Muscle layer of colon (tissue), 2 donors: Measurements from ENCODE around the gene EIF4G1.

Experiments
- H3K27ac ChIP-seq: one replicate; pipeline ENCODE4 v1.7.0; 2013; ENCODE audit warnings: low read depth, mild to moderate bottlenecking, low read length, moderate library complexity
- H3K27me3 ChIP-seq, 2 donors: one replicate each; pipeline ENCODE4 v1.7.0; 2013; ENCODE audit warnings: low read length in 2 of 2, mild to moderate bottlenecking in 2 of 2; ENCODE audit not compliant: insufficient read depth in 2 of 2, control insufficient read depth in 1 of 2
- H3K36me3 ChIP-seq: one replicate; pipeline ENCODE4 v1.7.0; 2013; ENCODE audit warnings: mild to moderate bottlenecking, low read length; ENCODE audit not compliant: insufficient read depth
- H3K4me1 ChIP-seq: one replicate; pipeline ENCODE4 v1.7.0; 2013; ENCODE audit warnings: mild to moderate bottlenecking, low read length; ENCODE audit not compliant: insufficient read depth
- H3K4me3 ChIP-seq, 2 donors: one replicate each; pipeline ENCODE4 v1.7.0; 2013; ENCODE audit warnings: low read length in 2 of 2, low read depth in 1 of 2, mild to moderate bottlenecking in 1 of 2, moderate library complexity in 1 of 2
- H3K9ac ChIP-seq: one replicate; pipeline ENCODE4 v1.7.0; 2013; ENCODE audit warnings: low read length
- H3K9me3 ChIP-seq: one replicate; pipeline ENCODE4 v1.7.0; 2013; ENCODE audit warnings: mild to moderate bottlenecking, low read length
- donor health status: abdominal sarcoma.
- donor health status: Adenocarcinoma of cecum.

EIF4G1 gene

DNA sequence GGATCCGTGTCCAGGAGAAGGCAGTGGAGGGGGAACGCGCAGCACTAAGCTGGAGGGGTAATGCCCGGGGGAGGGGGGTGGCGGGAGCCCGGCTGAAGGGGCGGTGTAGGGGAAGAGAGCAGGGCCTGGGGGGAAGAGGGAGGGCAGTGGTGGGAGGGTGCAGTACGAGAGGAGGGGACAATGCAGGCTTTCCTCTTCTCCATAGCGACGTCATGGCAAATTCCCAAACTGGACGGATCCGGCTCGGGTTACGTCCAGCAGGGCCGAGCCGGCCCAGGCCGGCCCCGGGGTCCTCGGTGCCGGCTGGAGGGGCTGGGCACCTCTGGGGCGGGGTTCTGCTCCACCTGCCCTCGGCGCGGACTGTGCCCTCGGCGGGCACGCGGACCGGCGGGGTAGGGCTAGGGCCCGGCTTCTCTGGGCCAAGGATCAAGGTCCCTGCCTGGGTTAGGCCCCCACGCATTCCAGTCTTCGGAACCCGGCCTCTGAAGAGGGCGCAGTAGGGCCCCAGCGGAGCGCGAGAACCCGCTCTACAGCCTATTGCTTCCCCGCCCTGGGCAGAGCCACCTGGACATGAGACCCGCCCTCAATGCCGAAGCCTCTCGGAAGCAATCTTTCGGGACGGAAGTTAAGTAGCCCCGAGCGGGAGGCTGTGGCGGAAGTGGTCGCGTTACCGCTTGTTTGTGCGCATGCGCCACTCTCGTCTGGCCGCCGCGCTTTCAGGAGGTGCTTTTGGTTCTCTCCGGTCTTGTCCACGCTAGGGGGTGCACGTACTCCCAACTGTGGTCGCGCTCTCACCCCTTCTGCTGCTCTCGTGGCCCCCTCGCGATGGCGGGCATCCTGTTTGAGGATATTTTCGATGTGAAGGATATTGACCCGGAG, 48.5 kb downstream of the EIF4G1 start:
- Histone ChIP-seq H3K36me3 (peaks cover 12% of the 10 kb centered on the region), H3K4me1 (peaks cover 23% of the 10 kb centered on the region), H3K9me3 (no peaks in the 10 kb centered on the region), H3K27ac (peak overlapping the region; percentile 99), H3K4me3 (peak overlapping the region; percentile 60 to 79), H3K27me3 (no peaks in the 10 kb centered on the region), H3K9ac (peak overlapping the region; percentile 68)

DNA sequence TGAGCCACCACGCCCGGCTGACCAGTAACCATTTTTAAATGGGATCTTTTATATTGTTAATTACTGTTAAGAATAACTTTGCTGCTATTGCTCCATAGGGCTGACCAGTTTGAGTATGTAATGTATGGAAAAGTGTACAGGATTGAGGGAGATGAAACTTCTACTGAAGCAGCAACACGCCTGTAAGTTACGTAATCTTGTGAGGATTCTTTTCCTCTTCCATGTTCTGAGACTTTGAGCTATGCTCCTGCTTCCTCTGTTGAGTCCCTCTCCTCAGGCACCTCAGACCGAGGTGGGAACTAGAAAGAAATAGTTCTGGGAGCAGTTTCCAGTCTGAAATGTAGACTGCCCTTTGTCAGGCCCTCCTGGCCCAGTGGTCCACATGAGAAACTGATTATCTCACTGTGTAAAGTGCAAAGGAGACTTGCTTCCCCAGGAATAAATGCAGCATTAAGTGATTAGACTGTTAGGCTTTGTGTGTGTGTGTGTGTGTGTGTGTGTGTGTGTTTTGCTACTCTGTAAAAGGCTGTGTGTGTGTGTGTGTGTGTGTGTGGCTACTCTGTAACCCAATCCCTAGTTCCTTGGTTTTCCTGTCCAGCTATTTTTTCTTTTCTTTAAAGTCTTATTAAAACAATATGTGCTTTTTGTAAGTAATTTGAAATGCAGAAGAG, 52.3 kb downstream of the EIF4G1 start:
- Histone ChIP-seq H3K4me3 (no peak overlapping the region), H3K4me1 (peaks cover 10% of the 10 kb centered on the region), H3K27ac (no peak overlapping the region), H3K9ac (no peak overlapping the region), H3K9me3 (no peaks in the 10 kb centered on the region), H3K36me3 (peaks cover 26% of the 10 kb centered on the region), H3K27me3 (no peaks in the 10 kb centered on the region)

DNA sequence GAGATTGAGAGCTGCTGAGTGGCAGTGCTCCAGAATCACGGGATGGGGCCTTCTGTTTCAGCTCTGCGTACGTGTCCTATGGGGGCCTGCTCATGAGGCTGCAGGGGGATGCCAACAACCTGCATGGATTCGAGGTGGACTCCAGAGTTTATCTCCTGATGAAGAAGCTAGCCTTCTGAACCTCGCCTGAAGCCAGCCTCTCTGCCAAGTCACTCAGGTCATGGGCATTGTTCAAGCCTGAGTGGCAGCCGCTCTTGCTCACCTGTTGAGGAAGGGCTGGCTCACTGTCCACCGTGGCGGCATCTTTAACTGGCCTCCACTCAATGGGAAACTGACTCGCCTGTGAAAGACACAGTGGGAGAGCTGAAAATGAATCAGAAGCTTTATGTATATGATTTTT, 53.7 kb downstream of the EIF4G1 start:
- H3K4me1 ChIP-seq: peaks cover 10% of the 10 kb centered on the region
- H3K9me3 ChIP-seq: no peaks in the 10 kb centered on the region
- peaks cover 26% of the 10 kb centered on the region for H3K36me3 ChIP-seq
- no peak overlapping the region for H3K4me3 ChIP-seq
- H3K27me3 ChIP-seq: no peaks in the 10 kb centered on the region
- H3K27ac ChIP-seq: no peak overlapping the region
- H3K9ac ChIP-seq: no peak overlapping the region

DNA sequence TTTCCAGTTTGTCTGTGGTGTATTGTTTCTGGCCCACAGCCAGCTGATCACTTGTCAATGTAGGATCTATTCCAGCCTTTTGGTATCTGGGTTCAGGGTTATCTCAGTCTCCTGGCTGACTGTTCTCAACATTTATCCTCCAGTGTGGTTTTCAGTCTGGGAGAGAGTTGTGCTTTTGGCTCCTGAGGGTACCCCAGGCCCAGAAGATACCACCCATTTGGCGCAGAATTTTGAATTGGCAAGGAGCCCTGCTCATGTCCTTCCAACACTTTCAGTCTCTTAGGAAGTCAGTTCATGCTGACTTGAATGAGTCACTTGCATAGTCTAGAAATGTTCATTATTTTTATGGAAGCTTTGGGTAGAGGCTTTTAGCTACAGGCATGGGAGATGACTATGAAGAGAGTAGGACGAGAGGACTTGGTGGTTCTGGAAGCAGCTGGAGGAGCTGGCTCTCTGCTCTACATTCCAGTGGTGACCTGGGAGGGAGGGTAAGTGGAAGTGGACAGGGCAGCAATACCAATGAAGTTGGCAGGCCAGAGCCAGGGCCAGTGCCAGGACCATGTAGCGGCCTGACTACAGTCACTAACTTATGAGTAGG, 54.3 kb downstream of the EIF4G1 start:
- H3K36me3 ChIP-seq: peaks cover 26% of the 10 kb centered on the region
- peaks cover 9% of the 10 kb centered on the region for H3K4me1 ChIP-seq
- no peak overlapping the region for H3K4me3 ChIP-seq
- H3K27ac ChIP-seq: no peak overlapping the region
- no peak overlapping the region for H3K9ac ChIP-seq
- no peaks in the 10 kb centered on the region for H3K27me3 ChIP-seq
- no peaks in the 10 kb centered on the region for H3K9me3 ChIP-seq

DNA sequence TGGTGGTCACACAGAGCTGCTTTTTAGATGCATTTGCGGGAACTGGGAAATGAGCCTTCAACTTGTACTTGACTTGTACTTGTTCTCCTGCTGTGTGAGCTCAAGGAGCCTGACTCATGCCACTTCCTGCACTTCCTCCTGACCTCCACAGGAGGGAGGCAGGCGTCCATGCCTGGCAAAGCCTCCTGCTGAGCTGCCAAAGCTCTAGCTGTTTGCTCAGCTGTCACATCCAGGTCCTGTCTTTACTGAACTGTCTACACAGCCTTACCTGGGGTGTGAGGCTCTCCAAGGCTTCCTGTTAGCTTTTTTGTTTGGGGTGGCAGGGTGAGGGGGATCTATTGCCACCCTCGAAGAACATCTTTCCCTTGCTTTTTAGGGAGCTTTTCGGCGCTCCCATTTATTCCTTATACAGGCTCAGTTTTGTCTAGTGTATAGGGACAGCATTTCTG, 57.2 kb downstream of the EIF4G1 start:
- no peak overlapping the region for H3K9ac ChIP-seq
- H3K27ac ChIP-seq: no peak overlapping the region
- H3K4me3 ChIP-seq: no peak overlapping the region

DNA sequence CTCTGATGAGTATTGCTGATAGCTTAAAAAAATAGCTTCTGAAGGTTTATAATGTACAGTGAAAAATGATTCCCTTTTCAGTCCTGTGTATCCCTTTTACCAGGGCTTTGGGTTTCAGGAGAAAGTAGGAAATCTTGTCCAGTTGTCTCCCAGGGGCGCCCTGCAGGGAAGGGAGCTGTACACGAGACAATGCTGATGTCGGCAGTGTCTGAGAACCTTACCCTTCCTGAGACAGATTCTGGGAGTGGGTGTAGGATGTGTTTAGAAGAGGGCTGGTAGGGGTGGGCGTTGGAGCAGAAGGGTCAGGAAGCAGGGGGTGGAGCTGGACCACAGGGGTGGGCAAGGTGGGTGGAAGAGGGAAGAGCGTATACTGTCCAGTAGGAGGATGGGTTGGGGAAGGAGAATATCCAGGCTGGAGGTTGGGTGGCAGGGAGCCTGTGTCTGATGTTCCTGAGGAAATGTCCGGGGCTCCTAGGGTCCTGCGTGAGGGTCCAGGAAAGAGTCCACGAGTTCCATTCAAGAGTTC, 58.0 kb downstream of the EIF4G1 start:
- Histone ChIP-seq H3K9me3 (no peaks in the 10 kb centered on the region), H3K9ac (no peak overlapping the region), H3K27me3 (no peaks in the 10 kb centered on the region), H3K36me3 (peaks cover 17% of the 10 kb centered on the region), H3K4me1 (no peaks in the 10 kb centered on the region), H3K27ac (no peak overlapping the region), H3K4me3 (no peak overlapping the region)

More for the DNA sequence above, 57.2 kb downstream of the EIF4G1 start:
- no peaks in the 10 kb centered on the region for H3K4me1 ChIP-seq
- peaks cover 25% of the 10 kb centered on the region for H3K36me3 ChIP-seq
- no peaks in the 10 kb centered on the region for H3K27me3 ChIP-seq
- no peaks in the 10 kb centered on the region for H3K9me3 ChIP-seq

DNA sequence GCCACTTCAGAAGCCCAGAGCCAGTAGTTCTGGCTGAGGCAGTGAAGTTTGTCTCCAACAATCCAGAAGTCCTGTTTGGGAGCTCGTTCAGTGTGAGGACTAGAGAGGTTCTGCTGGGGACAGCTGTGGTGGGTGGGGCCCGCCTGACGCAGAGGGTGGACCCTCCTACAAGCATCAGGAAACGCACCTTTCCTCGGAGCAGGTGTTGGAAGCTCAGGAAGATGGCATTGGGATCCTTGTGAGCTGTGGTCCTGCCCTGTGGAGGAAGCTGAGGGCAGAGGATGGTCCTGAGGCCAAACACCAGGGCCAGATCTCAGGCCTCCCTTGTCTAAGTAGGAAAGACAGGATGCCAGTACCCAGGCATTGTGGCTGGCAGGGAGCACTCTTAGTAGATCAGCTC, 58.5 kb downstream of the EIF4G1 start:
- H3K4me3 ChIP-seq: no peak overlapping the region
- H3K27ac ChIP-seq: no peak overlapping the region
- peaks cover 0 to 2% of the 10 kb centered on the region in 2 donors for H3K27me3 ChIP-seq
- H3K9me3 ChIP-seq: no peaks in the 10 kb centered on the region
- H3K4me1 ChIP-seq: peaks cover 5% of the 10 kb centered on the region
- H3K9ac ChIP-seq: no peak overlapping the region
- peaks cover 14% of the 10 kb centered on the region for H3K36me3 ChIP-seq

DNA sequence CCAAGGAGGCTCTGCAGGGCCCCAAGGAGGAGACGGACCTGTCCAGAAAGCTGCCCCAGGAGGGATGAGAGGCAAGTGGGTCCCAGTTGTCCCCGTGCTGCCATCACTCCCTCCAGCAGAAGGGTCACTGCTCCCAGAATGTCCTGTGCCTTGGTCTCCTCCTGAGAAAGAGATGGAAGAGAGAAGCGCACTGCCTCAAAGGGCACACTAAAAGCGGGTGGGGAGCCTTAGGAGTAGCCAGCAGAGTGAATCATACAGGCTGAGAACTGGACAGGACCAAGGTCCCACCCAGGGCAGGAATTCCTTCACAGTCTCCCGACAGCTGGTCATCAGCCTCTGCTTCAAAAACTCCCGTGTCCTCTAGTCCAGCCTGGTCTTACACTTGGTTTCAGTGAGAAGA, 59.0 kb downstream of the EIF4G1 start:
- Histone ChIP-seq H3K27me3 (peaks cover 2 to 4% of the 10 kb centered on the region in 2 donors), H3K4me3 (no peak overlapping the region), H3K9ac (no peak overlapping the region), H3K36me3 (peaks cover 9% of the 10 kb centered on the region), H3K9me3 (no peaks in the 10 kb centered on the region), H3K27ac (no peak overlapping the region), H3K4me1 (peaks cover 6% of the 10 kb centered on the region)

DNA sequence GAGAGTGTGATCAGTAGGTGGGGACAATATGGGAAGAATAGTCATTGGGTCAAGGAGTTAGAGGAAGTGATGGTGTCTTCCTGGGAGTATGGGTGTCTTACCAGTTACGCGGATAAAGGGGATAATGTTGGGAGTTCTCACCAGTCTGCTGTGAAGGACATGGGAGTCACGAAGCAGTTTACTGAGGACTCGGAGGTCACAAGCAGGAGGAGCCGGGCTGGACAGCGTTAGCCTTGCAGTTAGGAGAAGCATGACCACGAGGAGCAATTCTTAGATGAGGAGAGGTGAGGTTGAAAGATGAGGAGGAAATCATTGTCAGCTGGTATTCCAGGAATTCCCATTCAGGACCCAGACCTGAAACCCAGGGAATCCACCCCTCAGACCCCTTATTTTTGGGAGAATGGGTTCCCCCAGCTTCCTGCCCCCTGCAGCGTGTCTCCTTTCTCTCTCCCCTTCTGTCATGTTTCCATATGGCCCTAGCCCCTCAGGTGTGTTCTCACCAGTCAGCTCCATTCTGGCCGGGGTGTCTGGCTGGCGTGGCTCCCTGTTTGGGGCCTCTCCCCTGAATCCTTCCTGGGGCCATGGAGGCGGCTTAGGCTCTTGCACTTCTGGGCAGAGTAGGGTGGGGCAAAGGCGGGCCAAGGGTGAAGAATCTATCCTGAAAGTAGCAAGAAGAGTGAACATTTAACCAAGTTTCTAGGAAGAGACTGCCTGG, 61.5 kb downstream of the EIF4G1 start:
- Histone ChIP-seq H3K4me1 (peaks cover 17% of the 10 kb centered on the region), H3K4me3 (no peak overlapping the region), H3K27ac (no peak overlapping the region), H3K27me3 (peaks cover 12 to 19% of the 10 kb centered on the region in 2 donors), H3K9ac (no peak overlapping the region), H3K36me3 (no peaks in the 10 kb centered on the region), H3K9me3 (no peaks in the 10 kb centered on the region)

DNA sequence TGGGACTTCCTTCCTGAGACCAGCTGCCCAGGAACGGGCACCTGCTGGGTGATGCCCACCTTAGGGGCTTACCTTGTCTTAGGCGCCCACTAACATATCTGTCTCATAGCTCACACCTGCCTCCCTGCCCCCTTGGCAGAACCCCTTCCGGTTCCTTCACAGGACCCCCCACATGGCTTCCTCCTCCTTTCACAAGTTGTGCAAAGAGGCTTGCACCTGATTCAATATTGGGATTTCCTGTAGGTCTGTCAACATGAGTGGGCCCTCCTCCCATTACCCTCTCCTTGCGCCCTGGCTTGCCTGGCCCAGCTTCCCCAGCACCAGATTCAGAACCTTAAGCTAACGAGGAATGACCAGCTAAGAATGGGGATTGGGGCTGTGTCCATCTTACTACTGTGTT, 63.0 kb downstream of the EIF4G1 start:
- no peak overlapping the region for H3K27ac ChIP-seq
- peaks cover 12 to 32% of the 10 kb centered on the region in 2 donors for H3K27me3 ChIP-seq
- no peaks in the 10 kb centered on the region for H3K36me3 ChIP-seq
- H3K4me3 ChIP-seq: no peak overlapping the region
- H3K9ac ChIP-seq: no peak overlapping the region
- no peaks in the 10 kb centered on the region for H3K9me3 ChIP-seq
- H3K4me1 ChIP-seq: peaks cover 17% of the 10 kb centered on the region
